ENCODE results near the gene HSFX4.

DNA sequence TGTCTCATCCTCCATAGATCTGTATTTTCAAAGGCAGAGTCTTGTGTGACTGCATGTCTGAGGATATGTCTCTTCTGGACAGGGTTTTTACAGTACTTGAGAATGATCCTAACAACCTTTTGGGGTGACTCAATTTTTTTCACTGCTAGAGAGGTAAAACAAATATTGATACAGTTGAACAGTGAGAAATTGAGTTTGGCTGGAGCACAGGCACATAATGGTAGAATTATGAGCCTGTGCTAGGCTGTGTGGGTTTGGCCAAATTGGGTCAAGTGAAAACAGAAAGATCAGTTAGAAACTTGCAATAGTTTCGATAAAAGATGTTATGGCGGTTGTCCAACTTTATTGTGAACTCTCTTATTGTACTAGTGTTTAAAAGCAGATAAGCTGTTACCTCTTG is 32.2 kb downstream of the HSFX4 start:
- TF ChIP-seq POLR2AphosphoS5 (IDR thresholded peaks at IDR 0.05) (no peak), POLR2A (IDR thresholded peaks at IDR 0.05) (no peak)
- TF ChIP-seq, protein P1, sequence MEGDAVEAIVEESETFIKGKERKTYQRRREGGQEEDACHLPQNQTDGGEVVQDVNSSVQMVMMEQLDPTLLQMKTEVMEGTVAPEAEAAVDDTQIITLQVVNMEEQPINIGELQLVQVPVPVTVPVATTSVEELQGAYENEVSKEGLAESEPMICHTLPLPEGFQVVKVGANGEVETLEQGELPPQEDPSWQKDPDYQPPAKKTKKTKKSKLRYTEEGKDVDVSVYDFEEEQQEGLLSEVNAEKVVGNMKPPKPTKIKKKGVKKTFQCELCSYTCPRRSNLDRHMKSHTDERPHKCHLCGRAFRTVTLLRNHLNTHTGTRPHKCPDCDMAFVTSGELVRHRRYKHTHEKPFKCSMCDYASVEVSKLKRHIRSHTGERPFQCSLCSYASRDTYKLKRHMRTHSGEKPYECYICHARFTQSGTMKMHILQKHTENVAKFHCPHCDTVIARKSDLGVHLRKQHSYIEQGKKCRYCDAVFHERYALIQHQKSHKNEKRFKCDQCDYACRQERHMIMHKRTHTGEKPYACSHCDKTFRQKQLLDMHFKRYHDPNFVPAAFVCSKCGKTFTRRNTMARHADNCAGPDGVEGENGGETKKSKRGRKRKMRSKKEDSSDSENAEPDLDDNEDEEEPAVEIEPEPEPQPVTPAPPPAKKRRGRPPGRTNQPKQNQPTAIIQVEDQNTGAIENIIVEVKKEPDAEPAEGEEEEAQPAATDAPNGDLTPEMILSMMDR (IDR thresholded peaks at IDR 0.05), result no peak
